Psoas muscle (tissue), 8 donors: ENCODE measurements around the gene KCTD7. TPM values are rescaled to one million over a fixed set of nuclear protein-coding genes. Genes with fewer than 3 reads are reported as not detected.
"Not testable (repeated sequence)": the region's sequence is repeated elsewhere in the genome, so short reads cannot be mapped to it uniquely, and the experiment has no call there.

ENCODE experiments used
- ATAC-seq, 4 donors: fragments of 200-7000 bp; cut with Tn5 transposase; one replicate each; pipeline ENCODE4 v1.9.1; 2020; ENCODE audit warnings: moderate library complexity in 3 of 4, mild to moderate bottlenecking in 2 of 4
- DNase-seq, 2 donors: peaks; one replicate each; pipeline ENCODE4 v3.0.0-alpha.2; 2020
- H3K27ac ChIP-seq: fragments of 200-600 bp; one replicate; pipeline ENCODE4 v1.8.0; 2022
- H3K27me3 ChIP-seq, 3 donors: fragments of 200-600 bp in 1 of 3; one replicate each; pipeline versions ENCODE4 v1.6.1 to v1.8.0; 2013 to 2022; ENCODE audit warnings: low read length in 2 of 3, mild to moderate bottlenecking in 2 of 3, moderate library complexity in 1 of 3; ENCODE audit not compliant: insufficient read depth in 3 of 3
- H3K36me3 ChIP-seq, 2 donors: fragments of 200-600 bp in 1 of 2; one replicate each; pipeline versions ENCODE4 v1.6.1 to v1.8.0; 2013 to 2022; ENCODE audit warnings: low read depth in 1 of 2, mild to moderate bottlenecking in 1 of 2, moderate library complexity in 1 of 2; ENCODE audit not compliant: insufficient read depth in 1 of 2
- H3K4me1 ChIP-seq: fragments of 200-600 bp; one replicate; pipeline ENCODE4 v1.8.0; 2022
- H3K4me3 ChIP-seq: fragments of 200-600 bp; one replicate; pipeline ENCODE4 v1.8.0; 2022; ENCODE audit warnings: mild to moderate bottlenecking
- H3K9me3 ChIP-seq: fragments of 200-600 bp; one replicate; pipeline ENCODE4 v1.8.0; 2022
- WGBS, 3 donors: extraction: QIAGEN DNeasy Blood & Tissue Kit; methylation state at CpG; one replicate each; pipeline versions ENCODE4 v1.1.6 to v1.1.7; 2013; 5-methylcytosine and 5-hydroxymethylcytosine counted together
- intact Hi-C, 2 donors: fragments of 100-400 bp; cut with DNase I; formaldehyde crosslinking; loops; one replicate each; pipeline versions ENCODE4 v1.11.0 to v1.14.2; 2022
- polyA plus RNA-seq, 3 donors: library from polyadenylated mRNA; stranded (reverse); fragments of 200-250 nt; gene quantifications; one replicate each; pipeline ENCODE4 v1.2.3, GENCODE V29; 2013
- total RNA-seq, 4 donors: library from RNA; stranded (reverse); fragmentation: NEBNext Ultra II Directional in 2 of 4; extraction: Animal tissue kit (Norgen Biotek cat#: 25700) in 2 of 4; gene quantifications; one replicate each; pipeline versions ENCODE4 v1.2.1 to v1.2.4, GENCODE V29; 2021 to 2023
- TF ChIP-seq, protein P1 (sequence below): fragments of 200-600 bp; IDR thresholded peaks from one replicate; pipeline ENCODE4 v1.8.0; 2022; ENCODE audit warnings: antibody characterized with exemption
- donor health status: healthy with polysubstance abuse.
- donor health status: DM: no; HTN: no; CAD: no; lungs with moderate emphysema.
- donor health status: Bipolar disorder and iron deficiency.
- donor health status: healthy.
- donor health status: DM: yes; HTN: yes; CAD: no.
- donor health status: DM: no; HTN: no; CAD: no.
- donor health status: DM: no; HTN: no; CAD: no.
- donor health status: DM: yes; HTN: yes; CAD: no.

KCTD7 gene
- total and polyA plus RNA-seq, 7 donors, result 2.2 to 9.8 (median 4.0) TPM

DNA sequence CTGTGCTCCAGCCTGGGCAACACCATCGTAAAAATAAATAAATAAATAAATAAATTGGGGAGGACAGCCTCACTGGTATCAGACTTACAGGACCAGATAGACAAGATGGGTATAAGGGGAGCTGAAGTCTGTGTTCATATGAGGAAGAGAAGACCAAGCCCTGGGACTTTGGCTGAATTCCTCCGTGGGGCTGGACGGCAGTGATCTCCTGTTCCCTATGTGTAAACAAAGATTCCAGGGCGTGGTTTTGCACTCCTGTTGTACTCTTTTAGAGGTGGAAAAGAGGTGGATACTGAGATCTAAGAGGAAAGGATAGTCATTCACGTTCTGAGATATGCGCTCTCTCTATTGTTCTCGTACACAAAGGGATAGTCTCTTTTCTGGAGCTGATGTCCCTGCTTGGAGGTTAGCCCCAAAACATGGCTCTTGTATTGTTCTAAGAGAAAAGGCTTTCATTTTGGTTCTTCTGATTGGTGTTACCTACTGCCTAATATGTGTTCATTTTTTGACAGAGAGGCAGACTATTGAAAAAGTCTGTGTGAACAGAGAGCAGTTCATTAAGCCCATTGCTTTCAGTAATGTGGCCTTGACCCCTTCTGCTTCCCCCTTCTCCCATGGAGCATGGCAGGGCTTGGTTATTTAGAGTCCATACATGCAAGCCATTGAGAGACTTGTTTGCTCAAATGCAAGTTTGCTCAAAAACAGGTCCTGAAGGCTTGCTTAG, 12.3 kb downstream of the KCTD7 start:
- Histone ChIP-seq H3K4me1 (no peaks in the 10 kb centered on the region), H3K27ac (no peak overlapping the region), H3K9me3 (no peaks in the 10 kb centered on the region), H3K27me3 (no peaks in the 10 kb centered on the region), H3K4me3 (no peak overlapping the region), H3K36me3 (peaks cover 21 to 85% of the 10 kb centered on the region in 2 donors)
- WGBS, 3 donors, result 92 to 96% (median 93%) methylated on average over 7 of the region's 7 CpGs
- no peak for DNase-seq
- TF ChIP-seq, protein P1, sequence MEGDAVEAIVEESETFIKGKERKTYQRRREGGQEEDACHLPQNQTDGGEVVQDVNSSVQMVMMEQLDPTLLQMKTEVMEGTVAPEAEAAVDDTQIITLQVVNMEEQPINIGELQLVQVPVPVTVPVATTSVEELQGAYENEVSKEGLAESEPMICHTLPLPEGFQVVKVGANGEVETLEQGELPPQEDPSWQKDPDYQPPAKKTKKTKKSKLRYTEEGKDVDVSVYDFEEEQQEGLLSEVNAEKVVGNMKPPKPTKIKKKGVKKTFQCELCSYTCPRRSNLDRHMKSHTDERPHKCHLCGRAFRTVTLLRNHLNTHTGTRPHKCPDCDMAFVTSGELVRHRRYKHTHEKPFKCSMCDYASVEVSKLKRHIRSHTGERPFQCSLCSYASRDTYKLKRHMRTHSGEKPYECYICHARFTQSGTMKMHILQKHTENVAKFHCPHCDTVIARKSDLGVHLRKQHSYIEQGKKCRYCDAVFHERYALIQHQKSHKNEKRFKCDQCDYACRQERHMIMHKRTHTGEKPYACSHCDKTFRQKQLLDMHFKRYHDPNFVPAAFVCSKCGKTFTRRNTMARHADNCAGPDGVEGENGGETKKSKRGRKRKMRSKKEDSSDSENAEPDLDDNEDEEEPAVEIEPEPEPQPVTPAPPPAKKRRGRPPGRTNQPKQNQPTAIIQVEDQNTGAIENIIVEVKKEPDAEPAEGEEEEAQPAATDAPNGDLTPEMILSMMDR, result no peak
- intact Hi-C loops, result no loop called here
- ATAC-seq, result no peak

DNA sequence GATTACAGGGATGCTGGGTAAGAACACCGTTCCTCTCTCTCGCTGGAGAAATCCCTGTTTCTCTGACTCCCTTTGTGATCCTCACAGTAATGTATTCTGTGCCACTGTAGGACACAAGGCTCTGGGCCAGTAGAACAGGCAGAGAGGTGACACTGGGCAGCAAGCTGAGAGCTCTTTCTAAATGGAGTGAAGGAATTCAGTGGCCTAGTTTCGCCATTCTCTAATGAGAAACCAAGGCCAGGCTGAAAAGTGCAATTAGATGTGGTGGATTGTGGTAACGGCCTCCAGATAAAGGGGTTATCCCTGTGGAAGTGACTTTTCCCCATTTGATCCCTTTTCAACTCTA, 12.8 kb downstream of the KCTD7 start:
- 87 to 93% (median 88%) methylated on average over 4 of the region's 4 CpGs for whole genome bisulfite sequencing, 3 donors
- Histone ChIP-seq H3K36me3 (peaks cover 21 to 91% of the 10 kb centered on the region in 2 donors), H3K27ac (no peak overlapping the region), H3K4me3 (no peak overlapping the region), H3K4me1 (no peaks in the 10 kb centered on the region), H3K9me3 (no peaks in the 10 kb centered on the region), H3K27me3 (no peaks in the 10 kb centered on the region)
- DNase-seq, result no peak
- TF ChIP-seq, protein P1, result no peak
- peak in 1 of 4 donors; percentile 67 for ATAC-seq
- intact Hi-C loops, result no loop called here

DNA sequence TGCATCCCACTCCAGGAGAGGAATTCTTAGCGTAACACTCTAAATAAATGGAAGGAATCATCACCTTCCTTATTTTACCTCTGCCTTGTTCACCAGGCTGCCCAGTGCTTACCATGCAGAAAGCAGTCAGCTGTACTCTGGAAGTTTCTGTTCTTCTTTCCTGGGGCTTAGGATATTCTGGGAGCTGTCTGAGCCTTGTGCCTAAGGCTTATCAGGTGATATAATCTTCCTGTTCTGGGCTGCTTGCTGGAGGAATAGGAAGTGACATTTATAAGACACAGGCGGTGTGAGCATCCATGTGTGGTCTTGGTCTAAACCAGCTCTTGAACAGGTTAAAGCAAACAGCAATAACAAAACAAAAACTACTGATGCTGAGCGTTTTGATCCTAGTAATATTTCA, 13.5 kb downstream of the KCTD7 start:
- ATAC-seq, result no peak
- TF ChIP-seq, protein P1, result no peak
- Histone ChIP-seq H3K9me3 (no peaks in the 10 kb centered on the region), H3K4me1 (no peaks in the 10 kb centered on the region), H3K27ac (no peak overlapping the region), H3K4me3 (no peak overlapping the region), H3K27me3 (no peaks in the 10 kb centered on the region), H3K36me3 (peaks cover 21 to 92% of the 10 kb centered on the region in 2 donors)
- WGBS, 3 donors, result 84 to 88% (median 86%) methylated on average over 3 of the region's 3 CpGs
- DNase-seq, result no peak
- intact Hi-C loops, result no loop called here

DNA sequence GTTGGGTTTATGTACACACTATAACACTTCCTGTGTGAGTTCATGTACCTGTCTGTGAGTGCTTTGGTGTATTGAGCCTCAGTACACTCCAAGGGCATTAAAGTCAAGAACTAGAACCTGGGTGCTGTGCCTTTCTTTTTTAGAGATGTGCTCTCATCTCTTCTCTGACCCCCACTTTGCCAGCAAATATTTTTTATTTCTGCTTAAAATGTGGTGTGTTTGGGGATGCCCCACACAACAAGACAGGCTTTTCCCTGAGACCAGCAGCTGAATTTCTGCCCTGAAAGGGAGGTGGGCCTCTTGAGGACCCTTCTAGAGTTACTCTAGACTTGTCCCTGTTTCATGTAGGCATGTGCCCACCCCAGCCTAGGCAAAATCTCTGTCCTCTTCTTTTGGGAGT, 14.3 kb downstream of the KCTD7 start:
- ATAC-seq (no peak), DNase-seq (no peak)
- peaks cover 21 to 92% of the 10 kb centered on the region in 2 donors for H3K36me3 ChIP-seq
- no peaks in the 10 kb centered on the region for H3K4me1 ChIP-seq
- no peak overlapping the region for H3K4me3 ChIP-seq
- intact Hi-C loops, result no loop called here
- no peaks in the 10 kb centered on the region for H3K9me3 ChIP-seq
- no peaks in the 10 kb centered on the region for H3K27me3 ChIP-seq
- TF ChIP-seq, protein P1, result no peak
- H3K27ac ChIP-seq, result no peak overlapping the region

DNA sequence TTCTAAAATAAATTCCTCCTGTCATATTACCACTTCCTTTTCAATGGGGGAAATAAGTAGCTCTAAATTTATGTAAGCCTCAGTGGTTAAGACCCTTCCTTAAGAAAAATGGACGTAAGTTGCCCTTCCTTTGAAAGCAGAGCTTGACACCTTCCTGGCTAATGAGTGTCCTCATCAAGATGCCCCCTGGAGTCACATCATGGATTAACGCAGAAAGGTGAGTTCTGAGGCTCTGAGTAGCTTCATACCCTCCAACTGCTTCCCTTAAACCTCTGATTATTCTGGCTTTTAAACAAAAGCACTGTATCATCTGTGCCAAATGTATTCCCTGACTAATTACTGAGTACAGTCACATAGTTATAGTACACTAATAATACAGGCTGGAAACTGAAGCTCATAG, 14.7 kb downstream of the KCTD7 start:
- no peaks in the 10 kb centered on the region for H3K9me3 ChIP-seq
- TF ChIP-seq, protein P1, result no peak
- H3K4me3 ChIP-seq, result no peak overlapping the region
- no peaks in the 10 kb centered on the region for H3K27me3 ChIP-seq
- no peaks in the 10 kb centered on the region for H3K4me1 ChIP-seq
- intact Hi-C loops, result no loop called here
- ATAC-seq (no peak), DNase-seq (no peak)
- no peak overlapping the region for H3K27ac ChIP-seq
- 84 to 89% (median 85%) methylated on average over 2 of the region's 2 CpGs for WGBS, 3 donors
- peaks cover 21 to 91% of the 10 kb centered on the region in 2 donors for H3K36me3 ChIP-seq

DNA sequence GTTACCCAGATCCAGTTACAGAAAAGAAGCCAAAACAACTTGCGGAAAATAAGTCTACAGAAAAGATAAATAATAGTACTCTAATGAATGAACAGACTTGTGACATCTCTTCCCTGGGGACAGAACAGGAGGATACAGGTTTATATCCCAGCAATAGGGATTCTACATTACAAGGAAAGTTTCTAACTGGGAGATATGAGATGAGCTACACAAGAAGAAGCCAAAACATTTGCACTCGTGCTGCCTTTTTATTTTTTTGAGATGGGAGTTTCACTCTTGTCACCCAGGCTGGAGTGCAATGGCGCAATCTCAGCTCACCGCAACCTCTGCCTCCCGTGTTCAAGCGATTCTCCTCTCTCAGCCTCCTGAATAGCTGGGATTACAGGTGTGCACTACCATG, 22.3 kb downstream of the KCTD7 start:
- H3K27ac ChIP-seq, H3K9me3 ChIP-seq, H3K27me3 ChIP-seq, H3K4me3 ChIP-seq, ATAC-seq, DNase-seq: not testable (repeated sequence)
- Histone ChIP-seq H3K36me3 (peaks cover 0 to 23% of the 10 kb centered on the region in 2 donors), H3K4me1 (peaks cover 12% of the 10 kb centered on the region)
- WGBS, 3 donors, result 63 to 84% (median 72%) methylated on average over 6 of the region's 6 CpGs
- intact Hi-C loops, result loop anchor here (10.0 kb wide), 1 partner anchor 94 kb away; the partner anchor contains the start of gene RABGEF1 (in 2 of the 2)
